Fibroblast of gingiva (primary cell): ENCODE data around the gene SDSL.
A peak's percentile ranks its signal among the peaks of the same experiment; 100 is the strongest.

Source experiments
- DNase-seq: peaks from one replicate; pipeline ENCODE4 v3.0.0-alpha.2; 2011; ENCODE audit warnings: low read depth

Gene SDSL, protein sequence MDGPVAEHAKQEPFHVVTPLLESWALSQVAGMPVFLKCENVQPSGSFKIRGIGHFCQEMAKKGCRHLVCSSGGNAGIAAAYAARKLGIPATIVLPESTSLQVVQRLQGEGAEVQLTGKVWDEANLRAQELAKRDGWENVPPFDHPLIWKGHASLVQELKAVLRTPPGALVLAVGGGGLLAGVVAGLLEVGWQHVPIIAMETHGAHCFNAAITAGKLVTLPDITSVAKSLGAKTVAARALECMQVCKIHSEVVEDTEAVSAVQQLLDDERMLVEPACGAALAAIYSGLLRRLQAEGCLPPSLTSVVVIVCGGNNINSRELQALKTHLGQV

DNA sequence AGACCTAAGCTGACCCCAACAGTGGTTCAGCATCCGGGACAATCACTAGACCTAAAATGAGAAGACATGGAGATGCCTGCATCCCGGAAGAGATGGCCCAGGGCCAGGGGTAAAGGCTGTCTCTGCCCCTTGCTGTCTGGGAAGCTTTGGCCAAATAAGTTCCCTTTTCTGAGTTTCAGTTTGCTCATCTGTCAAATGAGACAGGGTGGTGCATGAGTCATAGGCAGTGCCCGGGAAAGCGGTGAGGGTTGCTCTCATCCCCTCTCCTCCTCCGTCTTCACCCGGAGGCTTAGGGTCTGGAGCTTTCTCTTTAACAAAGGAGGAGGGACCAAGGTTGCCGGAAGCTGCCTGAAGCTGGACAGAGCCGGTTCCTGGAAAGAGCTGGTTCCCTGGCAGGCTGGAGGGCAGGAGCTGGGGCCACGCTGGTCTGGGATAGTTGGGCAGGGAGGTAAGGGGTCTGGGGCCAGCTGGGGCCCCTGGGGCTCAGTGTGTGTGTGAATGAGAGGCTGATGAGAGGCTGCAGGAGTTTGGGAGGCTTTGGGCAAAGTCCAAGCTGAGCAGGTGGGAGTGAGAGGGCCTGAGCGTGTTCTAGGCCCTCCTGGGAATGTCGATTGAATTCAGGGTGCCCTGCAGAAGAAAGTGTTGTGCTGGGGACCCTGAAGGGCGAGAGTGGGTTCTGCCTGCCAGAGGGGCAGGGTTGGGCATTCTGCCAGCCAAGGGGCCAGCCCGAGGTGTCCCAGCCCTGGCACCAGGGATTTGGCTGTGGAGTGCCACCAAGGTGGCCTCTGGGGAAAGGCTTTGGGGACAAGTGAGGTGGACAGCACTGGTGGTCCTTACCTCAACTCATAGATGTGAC is at the start of gene SDSL:
Gene SDSL, plus strand, starts transcription at position 351 of the 856 bp plus-strand sequence. CDS start 5,603 bp downstream, outside the sequence.
- peak; percentile 61 for DNase-seq

DNA sequence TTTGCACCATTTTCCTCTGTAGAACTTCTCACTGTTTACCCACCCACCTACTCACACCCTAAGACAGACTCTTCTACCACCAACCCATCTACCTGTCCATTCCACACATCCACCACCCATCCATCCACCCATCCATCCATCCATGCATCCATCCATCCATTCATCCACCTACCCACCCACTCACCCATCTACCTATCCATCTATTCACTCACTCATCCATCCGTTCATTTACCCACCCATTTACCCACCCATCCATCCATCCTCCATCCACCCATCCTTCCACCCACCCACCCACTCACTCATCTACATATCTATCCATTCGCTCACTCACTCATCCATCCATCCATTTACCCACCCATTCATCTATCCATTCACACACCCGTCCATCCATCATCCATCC is 48.7 kb upstream of the SDSL start:
- DNase-seq, result no peak

DNA sequence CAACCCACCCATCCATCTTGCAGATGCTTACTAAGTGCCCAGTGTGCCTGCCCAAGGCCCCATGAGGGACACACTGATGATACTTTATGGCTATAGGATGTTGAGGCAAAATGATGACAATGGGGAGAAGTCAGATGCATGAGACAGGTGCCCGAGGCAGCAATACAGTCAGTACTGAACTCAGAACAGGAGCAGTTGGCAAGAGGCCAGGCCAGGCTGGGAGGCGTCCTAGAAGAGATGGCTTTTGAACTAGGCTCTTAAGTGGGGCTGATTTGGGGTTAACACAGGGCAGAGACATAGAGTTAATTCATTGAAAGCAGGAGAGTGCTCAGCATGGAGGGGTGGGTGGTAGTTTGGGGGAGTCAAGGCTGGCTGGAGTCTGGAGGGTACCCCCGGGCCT is 48.2 kb upstream of the SDSL start:
- DNase-seq, result no peak

DNA sequence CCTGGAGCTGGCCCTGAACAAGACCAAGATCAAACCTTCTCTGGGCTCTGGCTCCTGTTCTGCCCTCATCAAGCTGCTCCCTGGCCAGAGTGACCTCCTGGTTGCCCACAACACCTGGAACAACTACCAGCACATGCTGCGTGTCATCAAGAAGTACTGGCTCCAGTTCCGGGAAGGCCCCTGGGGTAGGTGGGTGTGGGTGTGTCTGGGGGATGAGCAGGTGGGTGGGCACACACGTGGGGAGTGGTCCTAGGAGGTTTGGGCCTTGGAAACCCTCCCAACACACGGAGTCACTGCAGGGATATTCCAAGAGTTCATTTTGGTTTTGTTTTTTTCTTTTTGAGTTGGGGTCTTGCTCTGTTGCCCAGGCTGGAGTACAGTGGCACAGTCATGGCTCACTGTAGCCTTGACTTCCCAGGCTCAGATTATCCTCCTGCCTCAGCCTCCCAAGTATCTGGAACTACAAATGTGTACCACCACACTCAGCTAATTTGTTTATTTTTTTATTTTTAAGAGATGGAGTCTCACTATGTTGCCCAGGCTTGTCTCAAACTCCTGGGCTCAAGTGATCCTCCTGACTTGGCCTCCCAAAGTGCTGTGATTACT is 47.3 kb upstream of the SDSL start:
- no peak for DNase-seq

DNA sequence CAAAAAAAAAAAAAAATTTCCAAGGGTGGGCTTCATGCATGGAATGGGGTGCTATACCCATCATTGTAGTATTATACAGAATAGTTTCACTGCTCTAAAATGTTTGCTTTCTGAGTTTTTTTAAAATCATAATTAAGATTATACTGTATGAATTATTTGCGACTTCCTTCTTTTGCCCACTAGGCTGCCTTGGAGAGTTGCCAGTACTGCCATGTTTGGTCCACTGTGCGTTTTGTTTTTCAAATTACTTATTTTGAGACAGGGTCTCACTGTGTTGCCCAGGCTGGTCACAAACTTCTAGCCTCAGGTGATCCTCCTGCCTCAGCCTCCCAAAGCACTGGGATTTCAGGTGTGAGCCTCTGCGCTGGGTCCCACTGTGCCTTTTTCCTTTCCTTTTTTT is 43.9 kb upstream of the SDSL start:
- DNase-seq, result no peak

DNA sequence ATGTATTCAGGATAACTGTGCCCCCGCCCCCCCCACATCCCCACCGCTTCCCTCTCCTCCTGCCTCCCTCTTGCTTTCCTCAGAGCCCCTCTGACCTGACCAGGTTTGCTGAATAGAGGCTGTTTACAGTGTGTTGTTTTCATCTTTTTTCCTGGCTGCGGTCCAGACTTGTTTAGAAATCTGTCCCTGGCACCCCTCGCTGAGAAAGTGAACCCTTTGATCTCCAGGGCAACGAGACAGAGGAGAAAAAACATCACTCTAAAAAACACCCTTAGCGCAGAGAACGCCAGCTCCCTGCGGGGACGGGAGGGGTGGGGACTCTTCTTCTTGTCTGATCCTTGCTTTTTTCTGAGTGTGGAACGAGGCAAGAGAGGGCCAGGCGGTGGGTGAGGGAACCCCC is 41.0 kb upstream of the SDSL start:
- DNase-seq, result no peak

DNA sequence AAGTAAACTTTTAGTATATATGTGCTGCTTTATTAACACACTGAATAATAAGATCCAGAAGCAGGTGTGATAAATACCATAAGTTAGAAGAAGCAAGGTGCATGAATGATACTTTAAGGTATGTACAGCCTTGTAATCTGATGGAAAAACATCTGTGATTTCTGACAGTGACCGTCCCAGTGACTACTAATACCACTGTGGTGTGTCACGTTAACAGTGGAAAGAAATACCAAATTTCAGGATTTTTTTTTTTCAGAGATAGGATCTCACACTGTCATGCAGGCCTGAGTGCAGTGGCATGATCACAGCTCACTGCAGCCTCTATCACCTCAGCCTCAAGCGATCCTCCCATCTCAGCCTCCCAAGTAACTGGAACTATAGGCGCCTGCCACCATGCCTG is 40.0 kb upstream of the SDSL start:
- DNase-seq, result no peak

DNA sequence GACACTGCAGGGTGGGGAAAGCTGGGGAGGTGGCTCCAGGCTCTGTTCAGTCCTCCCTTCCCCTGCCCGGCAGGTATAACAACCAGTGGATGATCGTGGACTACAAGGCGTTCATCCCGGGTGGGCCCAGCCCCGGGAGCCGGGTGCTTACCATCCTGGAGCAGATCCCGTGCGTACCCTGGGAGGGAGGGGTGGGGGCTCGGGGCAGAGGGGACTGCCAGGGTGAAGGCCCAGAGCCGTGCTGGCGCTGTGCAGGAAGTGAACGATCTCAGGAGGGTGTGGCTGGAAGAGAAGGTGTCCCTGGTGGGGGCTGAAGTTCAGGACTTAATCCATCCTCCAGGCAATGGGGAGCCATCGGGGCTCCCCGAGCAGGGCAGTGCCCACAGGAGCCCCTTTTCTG is 37.4 kb upstream of the SDSL start:
- no peak for DNase-seq

DNA sequence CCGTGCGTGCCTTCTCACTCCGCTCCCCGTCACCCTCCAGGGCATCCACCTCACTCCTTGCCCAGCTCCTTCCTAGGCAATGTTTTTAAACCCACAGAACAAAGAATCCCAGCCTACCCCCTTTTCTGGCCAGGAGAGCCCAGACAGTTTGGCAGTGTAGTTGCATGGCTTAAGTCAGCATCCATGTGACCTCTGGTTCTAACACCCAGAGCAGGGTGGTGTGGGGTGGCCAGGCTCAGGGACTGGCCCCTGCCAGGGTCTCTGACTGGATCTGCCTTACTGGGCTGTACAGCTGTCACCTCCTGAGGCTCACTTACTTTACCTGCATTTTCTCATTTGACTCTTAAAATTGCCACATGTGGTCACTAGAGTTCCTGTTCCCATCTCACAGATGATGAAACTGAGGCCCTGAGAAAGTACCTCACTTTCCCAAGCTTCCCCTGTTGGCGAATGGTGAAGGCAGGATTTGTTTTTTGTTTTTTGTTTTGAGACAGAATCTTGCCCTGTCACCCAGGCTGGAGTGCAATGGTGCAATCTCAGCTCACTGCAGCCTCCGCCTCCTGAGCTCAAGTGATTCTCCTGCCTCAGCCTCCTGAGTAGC is 36.8 kb upstream of the SDSL start:
- DNase-seq, result no peak

DNA sequence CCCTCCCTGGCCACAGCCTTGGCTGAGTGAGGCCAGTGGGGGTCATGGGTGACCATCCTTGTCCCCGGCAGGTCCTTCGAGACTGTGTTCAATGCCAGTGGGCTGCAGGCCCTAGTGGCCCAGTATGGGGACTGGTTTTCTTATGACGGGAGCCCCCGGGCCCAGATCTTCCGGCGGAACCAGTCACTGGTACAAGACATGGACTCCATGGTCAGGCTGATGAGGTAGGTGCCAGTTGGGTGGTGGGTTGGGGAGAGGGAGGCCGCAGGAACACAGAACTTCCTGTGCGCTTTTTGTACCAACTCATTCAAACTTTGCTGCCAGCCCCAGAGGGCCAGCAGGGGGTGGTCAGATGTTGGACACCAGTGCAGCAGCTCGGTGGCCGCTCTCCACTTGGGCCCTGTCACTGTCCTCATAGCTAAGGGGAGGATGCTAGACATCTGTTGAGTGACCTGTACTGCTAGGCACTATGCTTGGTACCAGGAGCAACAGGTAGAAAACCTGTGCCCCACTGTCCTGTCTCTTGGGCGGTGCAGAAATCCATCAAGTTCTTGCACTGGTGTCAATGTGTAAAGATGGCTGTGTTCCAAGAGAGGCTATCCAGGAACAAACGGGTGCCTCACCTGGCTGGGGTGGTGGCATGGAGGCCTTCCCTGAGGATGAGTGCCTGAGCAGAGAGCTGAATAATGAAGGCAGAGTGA is 35.2 kb upstream of the SDSL start:
- DNase-seq, result no peak

DNA sequence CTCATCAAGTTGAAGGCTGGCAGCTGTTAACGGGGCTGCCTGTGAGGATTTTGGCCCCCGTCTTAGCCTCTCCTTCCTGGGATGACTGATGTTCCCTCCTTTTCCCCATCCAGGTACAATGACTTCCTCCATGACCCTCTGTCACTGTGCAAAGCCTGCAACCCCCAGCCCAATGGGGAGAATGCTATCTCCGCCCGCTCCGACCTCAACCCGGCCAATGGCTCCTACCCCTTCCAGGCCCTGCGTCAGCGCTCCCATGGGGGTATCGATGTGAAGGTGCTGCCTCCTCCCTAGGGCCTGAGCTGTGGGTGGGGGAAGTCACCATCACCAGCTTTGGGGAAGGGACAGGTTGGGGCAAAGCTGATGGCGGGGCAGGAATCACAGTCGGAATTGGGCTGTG is 34.5 kb upstream of the SDSL start:
- no peak for DNase-seq

DNA sequence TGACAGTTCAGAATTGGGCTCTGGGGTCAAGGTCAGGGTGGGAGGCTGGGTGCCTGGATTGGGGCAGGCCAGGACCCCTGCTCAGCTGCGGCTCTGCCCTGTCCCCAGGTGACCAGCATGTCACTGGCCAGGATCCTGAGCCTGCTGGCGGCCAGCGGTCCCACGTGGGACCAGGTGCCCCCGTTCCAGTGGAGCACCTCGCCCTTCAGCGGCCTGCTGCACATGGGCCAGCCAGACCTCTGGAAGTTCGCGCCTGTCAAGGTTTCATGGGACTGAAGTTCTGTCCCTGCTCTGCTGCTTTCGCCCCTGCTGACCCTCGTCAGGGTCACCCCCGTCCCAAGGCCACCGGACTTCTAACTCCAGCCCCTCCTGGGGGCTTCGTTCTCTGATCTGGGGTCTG is 33.8 kb upstream of the SDSL start:
- no peak for DNase-seq

DNA sequence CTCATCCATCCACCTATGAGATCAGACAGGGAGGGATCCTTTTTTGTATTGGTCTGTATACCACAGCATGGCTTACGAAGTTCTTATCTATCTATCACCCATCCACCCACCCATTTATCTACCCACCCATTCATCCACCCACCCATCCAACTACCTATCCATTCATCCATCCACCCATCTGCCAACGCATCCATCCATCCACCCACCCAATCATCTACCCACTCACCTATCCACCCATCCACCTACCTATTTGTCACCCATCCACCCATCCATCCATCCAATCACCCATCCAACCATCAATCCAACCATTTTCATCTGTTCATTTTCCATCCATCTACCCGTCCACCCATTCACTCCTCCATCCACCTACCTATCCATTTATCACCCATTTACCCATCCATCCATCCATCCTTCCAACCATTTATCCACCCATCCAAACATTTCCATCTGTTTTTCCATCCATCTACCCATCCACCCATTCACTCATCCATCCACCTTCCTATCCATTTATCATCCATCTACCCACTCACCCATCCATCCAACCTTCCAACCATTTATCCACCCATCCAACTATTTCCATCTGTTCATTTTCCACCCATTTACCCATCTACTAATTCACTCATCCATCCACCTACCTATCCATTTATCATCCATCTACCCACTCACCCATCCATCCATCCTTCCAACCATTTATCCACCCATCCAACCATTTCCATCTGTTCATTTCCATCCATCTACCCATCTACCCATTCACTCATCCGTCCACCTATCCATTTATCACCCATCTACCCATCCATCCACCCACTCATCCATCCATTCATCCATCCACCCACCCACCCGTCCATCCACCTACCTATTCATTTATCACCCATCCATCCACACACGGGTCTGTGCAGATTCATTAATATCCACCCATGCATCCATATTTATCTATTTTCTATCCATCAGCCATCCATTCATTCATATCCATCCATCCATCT is 31.8 kb upstream of the SDSL start:
- DNase-seq, result no peak

DNA sequence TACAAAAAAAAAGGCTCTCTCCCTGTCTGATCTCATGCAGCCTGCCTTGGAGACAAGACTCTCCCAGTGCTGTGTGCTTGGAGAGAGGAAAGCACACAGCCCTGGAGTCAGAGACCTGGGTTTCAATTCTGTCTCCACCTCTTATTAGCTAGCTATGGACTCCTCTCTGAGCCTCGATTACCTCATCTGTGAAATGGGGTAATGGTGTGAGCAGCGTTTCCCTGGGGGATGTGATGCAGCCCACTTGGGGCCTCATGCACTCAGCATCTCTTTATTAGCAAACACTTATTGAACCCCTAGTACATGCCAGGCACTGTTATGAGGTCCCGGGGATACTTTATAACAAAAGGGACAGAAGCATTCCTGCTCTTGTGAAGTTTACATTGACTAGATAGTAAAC is 31.0 kb upstream of the SDSL start:
- DNase-seq, result no peak

DNA sequence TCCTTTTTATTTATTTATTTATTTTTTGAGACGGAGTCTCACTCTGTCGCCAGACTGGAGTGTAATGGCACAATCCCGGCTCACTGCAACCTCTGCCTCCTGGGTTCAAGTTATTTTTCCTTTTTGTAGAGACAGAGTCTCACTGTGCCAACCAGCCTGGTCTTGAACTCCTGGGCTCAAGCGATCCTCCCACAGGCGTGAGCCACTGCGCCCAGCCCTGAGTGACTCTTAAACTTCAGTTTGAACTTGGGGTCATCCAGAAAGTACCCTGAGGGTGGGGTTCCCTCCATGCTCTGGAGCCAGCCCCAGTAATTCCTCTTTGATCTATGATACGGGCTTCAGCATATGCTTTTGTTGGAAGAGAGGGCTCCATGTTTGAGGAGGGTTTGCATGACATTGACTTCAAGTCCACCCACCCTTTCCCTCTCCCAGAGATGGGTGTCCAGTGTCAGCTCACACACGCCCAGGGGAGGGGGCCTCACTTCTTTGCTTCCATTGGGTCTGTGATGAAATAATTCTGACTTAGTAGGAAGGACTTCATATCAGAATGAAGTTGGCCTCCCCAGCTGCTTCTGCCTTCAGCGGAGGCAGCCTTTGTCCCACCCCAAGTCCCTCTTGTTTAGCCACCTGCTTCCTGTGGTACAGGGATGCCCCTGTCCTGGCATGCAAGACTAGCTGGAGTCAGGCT is 30.4 kb upstream of the SDSL start:
- no peak for DNase-seq

DNA sequence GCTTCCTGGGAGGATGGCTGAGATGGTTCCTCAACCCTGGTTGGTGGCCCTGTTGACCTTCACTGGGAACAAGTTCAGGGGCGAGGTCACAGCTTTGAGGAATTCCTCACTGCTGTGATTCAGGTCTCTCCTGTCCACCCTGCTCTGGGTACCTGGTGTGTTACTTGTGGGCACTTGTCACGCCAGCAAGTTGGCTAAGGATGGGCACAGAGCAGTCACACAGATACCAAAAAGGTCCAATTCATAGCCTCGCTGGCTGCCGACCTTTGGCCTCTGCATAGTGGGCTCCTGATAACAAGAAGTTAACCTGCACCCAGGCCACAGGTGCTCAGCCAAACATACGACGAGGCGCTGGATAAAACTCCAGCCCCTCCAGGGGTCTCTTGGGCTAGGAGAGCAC is 29.7 kb upstream of the SDSL start:
- DNase-seq, result no peak

DNA sequence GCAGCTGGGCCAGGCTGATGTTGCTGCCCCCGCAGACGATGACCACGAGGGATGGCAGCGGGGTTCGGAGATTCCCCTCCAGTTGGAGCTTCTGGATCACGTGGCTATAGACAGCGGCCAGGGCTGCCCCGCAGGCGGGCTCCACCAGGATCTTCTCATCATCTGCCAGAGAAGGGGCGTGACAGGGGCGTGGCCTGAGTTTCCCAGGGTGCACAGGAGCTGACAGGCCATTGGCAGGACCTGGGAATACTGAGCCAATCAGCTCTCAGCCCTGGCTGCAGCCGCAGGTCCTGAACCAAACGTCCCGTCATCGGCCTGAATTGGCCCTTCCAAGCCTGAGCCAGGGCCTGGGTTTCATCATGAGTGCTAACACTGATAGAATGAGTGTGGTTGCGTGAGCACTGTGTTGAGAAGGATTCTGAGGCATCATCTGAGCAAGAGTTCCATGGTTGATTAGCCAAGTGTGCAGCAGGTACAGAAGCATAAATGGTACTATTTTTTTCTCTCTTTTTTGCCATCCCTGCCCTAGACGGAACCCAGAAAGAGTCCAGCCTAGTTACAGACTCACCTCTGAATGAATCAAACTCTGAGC is 29.1 kb upstream of the SDSL start:
- no peak for DNase-seq

DNA sequence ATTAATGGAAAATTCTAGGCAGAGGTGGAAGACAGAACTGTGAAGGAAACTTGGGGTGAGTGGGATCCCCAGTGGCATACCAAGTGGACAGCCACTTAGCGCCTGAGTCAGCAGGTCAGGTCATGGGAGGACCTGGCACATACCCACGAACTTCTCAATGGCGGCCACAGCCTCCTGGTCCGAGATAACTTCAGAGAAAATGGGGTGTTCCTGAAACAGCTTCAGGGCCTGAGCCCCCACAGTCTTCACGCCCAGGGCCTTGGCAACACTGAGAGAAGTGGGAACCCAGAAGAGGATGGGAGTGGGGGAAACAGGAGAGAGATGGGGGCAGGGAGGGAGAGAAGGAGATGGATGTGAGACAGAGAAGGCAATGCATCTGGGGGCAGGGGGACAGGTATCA is 28.4 kb upstream of the SDSL start:
- DNase-seq, result no peak

DNA sequence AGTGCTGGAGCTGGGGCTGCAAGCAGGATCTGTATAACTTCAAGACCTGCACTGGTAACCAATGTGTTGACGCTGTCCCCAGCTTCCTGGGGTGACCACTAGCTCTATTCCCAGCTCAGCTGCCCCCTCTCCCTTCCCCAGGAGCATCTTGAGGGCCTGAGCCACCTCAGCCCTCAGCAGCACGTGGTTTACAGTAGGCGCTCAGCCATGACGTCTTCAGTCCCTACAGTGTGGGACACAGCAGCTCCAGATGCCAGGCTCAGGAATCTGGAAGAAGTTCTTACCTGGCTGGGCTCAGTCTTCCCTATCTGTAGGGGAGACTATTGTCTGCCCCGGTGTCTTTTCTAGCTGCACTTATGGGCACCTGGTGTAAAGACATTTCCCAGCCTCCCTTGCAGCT is 27.1 kb upstream of the SDSL start:
- DNase-seq, result no peak

DNA sequence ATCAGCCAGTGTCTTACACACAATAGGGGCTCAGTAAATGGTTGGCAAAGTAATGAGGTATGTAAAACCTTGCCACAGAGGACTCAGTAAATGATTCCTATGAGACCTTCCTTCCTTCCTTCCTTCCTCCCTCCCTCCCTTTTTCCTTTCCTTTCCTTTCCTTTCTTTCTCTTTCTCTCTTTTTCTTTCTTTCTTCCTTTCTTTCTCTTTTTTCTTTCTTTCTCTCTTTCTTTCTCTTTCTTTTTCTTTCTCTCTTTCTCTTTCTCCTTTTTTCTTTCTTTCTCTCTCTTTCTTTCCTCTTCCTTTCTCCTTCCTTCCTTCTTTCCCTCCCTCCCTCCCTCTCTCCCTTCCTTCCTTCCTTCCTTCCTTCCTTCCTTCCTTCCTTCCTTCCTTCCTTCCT is 26.0 kb upstream of the SDSL start:
- no peak for DNase-seq
